ENCODE data around the gene TIMP2. TPM values are rescaled to one million over a fixed set of nuclear protein-coding genes. Genes with fewer than 3 reads are reported as not detected.

TIMP2 gene
- total and polyA plus RNA-seq, 2 donors (not counting 3 experiments of a cell fraction or from before 2014, with no cell fraction given): 138 to 318 TPM

- dilution Hi-C loops (cut with MboI; ENCODE audit: extremely low pct_ligation_motif_present, low sequenced_read_pairs): no loop called here
- no peaks in the 10 kb centered on the region for H3K9me1 ChIP-seq (replicated peaks; ENCODE audit: control insufficient read depth, extremely low read depth, insufficient read depth, low read length)
- H3K4me1 ChIP-seq (ENCODE audit: control insufficient read depth, extremely low read depth, insufficient read depth, low read length): no peaks in the 10 kb centered on the region
- TF ChIP-seq POLR2AphosphoS5 (IDR thresholded peaks at IDR 0.05; ENCODE audit: insufficient read depth, low read depth, low read length) (no peak), MAX (IDR thresholded peaks at IDR 0.05; ENCODE audit: insufficient read depth, insufficient read length) (no peak), GATA2 (IDR thresholded peaks at IDR 0.05; ENCODE audit: insufficient read depth, insufficient read length, low read depth, low read length) (no peak), JUN (IDR thresholded peaks at IDR 0.05; ENCODE audit: borderline replicate concordance, insufficient read depth, insufficient read length, low read depth) (no peak), MYC (IDR thresholded peaks at IDR 0.05; ENCODE audit: low read depth, low read length) (no peak), EZH2 (IDR thresholded peaks at IDR 0.05; ENCODE audit: borderline replicate concordance, low read depth, low read length, severe bottlenecking) (no peak), CTCF (IDR thresholded peaks at IDR 0.05; ENCODE audit: extremely low read depth in 1 of 2, insufficient read depth in 1 of 2, low read depth in 1 of 2, low read length in 2 of 2) (no peak), FOS (IDR thresholded peaks at IDR 0.05; ENCODE audit: borderline replicate concordance, insufficient read depth, low read length) (no peak), POLR2A (IDR thresholded peaks at IDR 0.05; ENCODE audit: low read depth, low read length) (no peak)
- FAIRE-seq (no peak), DNase-seq (ENCODE audit: low read depth, low spot score) (no peak)
- H3K27me3 ChIP-seq (ENCODE audit: control insufficient read depth in 2 of 2, insufficient read depth in 2 of 2, low read length in 2 of 2): no peaks in the 10 kb centered on the region
- H3K9me3 ChIP-seq (replicated peaks; ENCODE audit: control insufficient read depth, insufficient read depth, low read length): no peaks in the 10 kb centered on the region
- H2AFZ ChIP-seq (ENCODE audit: low read depth, low read length): no peak overlapping the region
- no peak overlapping the region for H3K9ac ChIP-seq (replicated peaks; ENCODE audit: extremely low read depth, insufficient read depth, low read length)
- no peak overlapping the region for H3K27ac ChIP-seq (ENCODE audit: insufficient read depth, low read depth, low read length)
- H4K20me1 ChIP-seq (replicated peaks; ENCODE audit: control insufficient read depth, extremely low read depth, insufficient read depth, low read length): no peaks in the 10 kb centered on the region
- ChIA-PET POLR2A (no interaction called here), CTCF (interaction anchor here (0.9 to 1.2 kb wide), 2 partner anchors 51 to 85 kb away, joined by 3 read pairs; no protein-coding TSS in a partner anchor)
- no peaks in the 10 kb centered on the region for H3K79me2 ChIP-seq (ENCODE audit: control insufficient read depth, insufficient read depth, low read length)
- H3K4me3 ChIP-seq (replicated peaks in 1 of 3; ENCODE audit: insufficient read depth in 1 of 3, low read depth in 1 of 3, low read length in 3 of 3): no peak overlapping the region
- intact Hi-C loops (cut with micrococcal nuclease): no loop called here
- no TSS peak for BruUV-seq (replicated peaks)
- H3K4me2 ChIP-seq (ENCODE audit: insufficient read depth, low read length): no peak overlapping the region
- H3K36me3 ChIP-seq (ENCODE audit: control insufficient read depth in 2 of 2, extremely low read depth in 1 of 2, insufficient read depth in 2 of 2, low read length in 2 of 2): no peaks in the 10 kb centered on the region
Measured at GRCh38 chr17:78950870-78951269, 25.7 kb upstream of the TIMP2 start.
